Memory B cell (primary cell): ENCODE measurements around the gene PCYT1A.
"Not testable (repeated sequence)": the region's sequence is repeated elsewhere in the genome, so short reads cannot be mapped to it uniquely, and the experiment has no call there.

Experiments used
- ATAC-seq: fragments of 150-1000 bp; cut with Tn5 transposase; 2 replicates; pipeline ENCODE4 v1.10.0; 2021; ENCODE audit warnings: low read depth, mild to moderate bottlenecking, moderate library complexity
- DNase-seq, 2 donors: peaks; one replicate each; pipeline ENCODE4 v3.0.0; 2022; ENCODE audit warnings: low spot score in 2 of 2
- H3K27ac Mint-ChIP-seq: one replicate; pipeline ENCODE4 v1.8.0; 2022; ENCODE audit warnings: mild to moderate bottlenecking, moderate library complexity, mixed read lengths
- H3K27me3 Mint-ChIP-seq: one replicate; pipeline ENCODE4 v1.8.0; 2022; ENCODE audit warnings: mixed read lengths
- H3K36me3 Mint-ChIP-seq: one replicate; pipeline ENCODE4 v1.8.0; 2022; ENCODE audit warnings: mild to moderate bottlenecking, mixed read lengths
- H3K4me1 Mint-ChIP-seq: one replicate; pipeline ENCODE4 v1.8.0; 2022; ENCODE audit warnings: mixed read lengths
- H3K4me3 Mint-ChIP-seq: one replicate; pipeline ENCODE4 v1.8.0; 2022; ENCODE audit warnings: mild to moderate bottlenecking, moderate library complexity, mixed read lengths
- H3K9me3 Mint-ChIP-seq: one replicate; pipeline ENCODE4 v1.8.0; 2022; ENCODE audit warnings: mixed read lengths

The PCYT1A gene

GRCh38 chr3:196272826-196273225 is 14.7 kb downstream of the PCYT1A start:
- no peak overlapping the region for H3K27ac Mint-ChIP-seq
- no peak for ATAC-seq
- no peaks in the 10 kb centered on the region for H3K27me3 Mint-ChIP-seq
- peaks cover 26% of the 10 kb centered on the region for H3K4me1 Mint-ChIP-seq
- H3K4me3 Mint-ChIP-seq = no peak overlapping the region
- H3K9me3 Mint-ChIP-seq = peaks cover 2% of the 10 kb centered on the region
- peaks cover 18% of the 10 kb centered on the region for H3K36me3 Mint-ChIP-seq
- no peak for DNase-seq

DNA sequence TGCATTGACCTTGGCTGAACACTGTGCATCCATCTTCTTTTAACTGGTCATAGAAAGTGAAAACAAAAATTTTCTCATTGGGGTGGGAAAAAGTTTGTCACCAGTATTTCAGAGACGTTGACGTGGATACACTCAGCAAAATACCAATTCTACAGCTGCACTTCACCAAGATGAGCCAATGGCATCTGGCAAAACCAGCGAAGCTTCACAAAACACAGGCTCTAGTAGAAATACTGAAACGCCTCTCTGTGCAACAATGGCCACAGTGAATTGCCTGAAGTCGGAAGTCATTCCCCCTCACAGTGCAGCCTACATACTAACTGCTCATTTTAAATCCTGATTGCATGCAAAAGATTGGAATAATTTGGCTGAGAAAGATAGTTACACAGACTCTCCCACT is 17.0 kb downstream of the PCYT1A start:
- Mint-ChIP-seq H3K36me3 (peaks cover 14% of the 10 kb centered on the region), H3K4me3 (no peak overlapping the region), H3K4me1 (peaks cover 23% of the 10 kb centered on the region), H3K27me3 (no peaks in the 10 kb centered on the region), H3K9me3 (peaks cover 2% of the 10 kb centered on the region), H3K27ac (peak overlapping the region; percentile 49)
- ATAC-seq = no peak
- no peak for DNase-seq

DNA sequence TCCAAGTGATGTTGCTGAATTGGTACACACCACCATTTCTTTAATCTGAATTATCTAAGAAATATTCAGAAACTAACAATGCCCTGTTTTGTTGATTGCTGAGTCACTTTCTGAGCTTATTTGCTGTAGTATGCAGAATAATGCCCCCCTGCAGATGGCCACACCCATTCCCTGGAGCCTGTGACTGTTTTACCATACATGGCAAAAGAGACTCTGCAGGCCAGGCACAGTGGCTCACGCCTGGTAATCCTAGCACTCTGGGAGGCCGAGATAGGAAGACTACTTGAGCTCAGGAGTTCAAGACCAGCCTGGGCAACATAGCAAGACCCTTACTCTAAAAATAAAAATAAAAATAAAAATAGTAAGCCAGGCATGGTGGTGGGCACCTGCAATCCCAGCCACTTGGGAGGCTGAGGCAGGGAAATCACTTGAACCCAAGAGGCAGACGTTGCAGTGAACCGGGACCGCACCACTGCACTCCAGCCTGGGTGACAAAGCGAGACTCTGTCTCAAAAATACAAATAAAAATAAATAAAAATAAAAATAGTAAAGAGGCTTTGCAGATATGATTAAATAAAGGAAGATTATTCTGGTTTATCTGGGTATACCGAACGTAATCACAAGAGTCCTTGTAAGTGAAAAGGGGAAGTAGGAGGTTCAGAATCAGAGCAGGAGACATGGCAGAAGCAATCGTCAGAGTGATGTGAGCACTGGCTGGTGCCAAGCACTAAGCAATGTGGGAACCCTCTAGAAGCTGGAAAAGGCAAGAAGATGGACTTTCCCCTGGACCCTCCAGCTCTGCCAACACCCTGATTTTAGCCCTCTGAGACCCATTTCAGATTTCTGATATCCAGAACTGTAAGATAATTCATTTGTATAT is 19.0 kb downstream of the PCYT1A start:
- peak overlapping the region; percentile 16 for H3K27ac Mint-ChIP-seq
- peaks cover 16% of the 10 kb centered on the region for H3K4me1 Mint-ChIP-seq
- ATAC-seq (peak; percentile 100), DNase-seq (no peak)
- no peak overlapping the region for H3K4me3 Mint-ChIP-seq
- H3K27me3 Mint-ChIP-seq = no peaks in the 10 kb centered on the region
- peaks cover 15% of the 10 kb centered on the region for H3K36me3 Mint-ChIP-seq
- no peaks in the 10 kb centered on the region for H3K9me3 Mint-ChIP-seq

DNA sequence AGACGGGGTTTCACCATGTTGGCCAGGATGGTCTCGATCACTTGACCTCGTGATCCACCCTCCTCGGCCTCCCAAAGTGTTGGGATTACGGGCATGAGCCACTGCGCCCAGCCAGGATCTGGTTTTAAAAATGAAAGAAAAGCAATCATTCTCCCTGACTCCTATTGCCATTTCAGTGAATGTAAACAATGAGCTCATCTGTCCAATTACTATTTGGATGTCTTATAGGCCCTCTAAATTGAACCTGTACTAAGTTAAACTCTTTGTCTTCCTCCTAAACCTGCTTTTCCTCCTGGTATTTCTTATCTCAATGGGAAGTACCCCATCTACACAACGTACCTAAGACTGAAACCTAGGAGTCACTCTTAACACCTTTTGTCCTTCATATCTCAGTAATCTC is 23.7 kb downstream of the PCYT1A start:
- peaks cover 1% of the 10 kb centered on the region for H3K9me3 Mint-ChIP-seq
- H3K4me1 Mint-ChIP-seq = peaks cover 7% of the 10 kb centered on the region
- H3K27me3 Mint-ChIP-seq = no peaks in the 10 kb centered on the region
- H3K36me3 Mint-ChIP-seq = peaks cover 21% of the 10 kb centered on the region
- H3K27ac Mint-ChIP-seq = peak overlapping the region; percentile 54
- no peak overlapping the region for H3K4me3 Mint-ChIP-seq
- no peak for ATAC-seq
- no peak for DNase-seq

DNA sequence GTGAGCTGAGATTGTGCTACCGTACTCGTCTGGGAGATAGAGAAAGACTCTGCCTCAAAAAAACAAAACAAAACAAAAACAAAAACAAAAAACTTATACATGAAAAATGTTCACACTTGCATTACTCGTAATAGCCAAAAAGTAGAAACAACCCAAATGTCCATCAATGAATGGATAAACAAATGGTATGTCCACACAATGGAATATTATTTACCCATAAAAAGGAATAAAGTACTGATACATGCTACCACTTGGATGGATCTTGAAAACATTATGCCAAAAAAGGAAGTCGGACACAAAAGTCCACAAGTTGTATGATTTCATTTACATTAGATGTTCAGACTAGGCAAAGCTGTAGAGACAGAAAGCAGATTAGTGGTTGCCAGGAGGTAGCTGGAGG is 26.7 kb downstream of the PCYT1A start:
- peak overlapping the region; percentile 71 for H3K27ac Mint-ChIP-seq
- no peak overlapping the region for H3K4me3 Mint-ChIP-seq
- peaks cover 7% of the 10 kb centered on the region for H3K4me1 Mint-ChIP-seq
- peaks cover 1% of the 10 kb centered on the region for H3K9me3 Mint-ChIP-seq
- DNase-seq (no peak), ATAC-seq (no peak)
- H3K27me3 Mint-ChIP-seq = no peaks in the 10 kb centered on the region
- H3K36me3 Mint-ChIP-seq = peaks cover 26% of the 10 kb centered on the region

GRCh38 chr3:196255776-196256175 is 31.8 kb downstream of the PCYT1A start:
- ATAC-seq (no peak), DNase-seq (no peak)
- H3K4me3 Mint-ChIP-seq = no peak overlapping the region
- H3K9me3 Mint-ChIP-seq = no peaks in the 10 kb centered on the region
- H3K27ac Mint-ChIP-seq = peak overlapping the region; percentile 31
- no peaks in the 10 kb centered on the region for H3K27me3 Mint-ChIP-seq
- H3K36me3 Mint-ChIP-seq = peaks cover 14% of the 10 kb centered on the region
- H3K4me1 Mint-ChIP-seq = peaks cover 3% of the 10 kb centered on the region

DNA sequence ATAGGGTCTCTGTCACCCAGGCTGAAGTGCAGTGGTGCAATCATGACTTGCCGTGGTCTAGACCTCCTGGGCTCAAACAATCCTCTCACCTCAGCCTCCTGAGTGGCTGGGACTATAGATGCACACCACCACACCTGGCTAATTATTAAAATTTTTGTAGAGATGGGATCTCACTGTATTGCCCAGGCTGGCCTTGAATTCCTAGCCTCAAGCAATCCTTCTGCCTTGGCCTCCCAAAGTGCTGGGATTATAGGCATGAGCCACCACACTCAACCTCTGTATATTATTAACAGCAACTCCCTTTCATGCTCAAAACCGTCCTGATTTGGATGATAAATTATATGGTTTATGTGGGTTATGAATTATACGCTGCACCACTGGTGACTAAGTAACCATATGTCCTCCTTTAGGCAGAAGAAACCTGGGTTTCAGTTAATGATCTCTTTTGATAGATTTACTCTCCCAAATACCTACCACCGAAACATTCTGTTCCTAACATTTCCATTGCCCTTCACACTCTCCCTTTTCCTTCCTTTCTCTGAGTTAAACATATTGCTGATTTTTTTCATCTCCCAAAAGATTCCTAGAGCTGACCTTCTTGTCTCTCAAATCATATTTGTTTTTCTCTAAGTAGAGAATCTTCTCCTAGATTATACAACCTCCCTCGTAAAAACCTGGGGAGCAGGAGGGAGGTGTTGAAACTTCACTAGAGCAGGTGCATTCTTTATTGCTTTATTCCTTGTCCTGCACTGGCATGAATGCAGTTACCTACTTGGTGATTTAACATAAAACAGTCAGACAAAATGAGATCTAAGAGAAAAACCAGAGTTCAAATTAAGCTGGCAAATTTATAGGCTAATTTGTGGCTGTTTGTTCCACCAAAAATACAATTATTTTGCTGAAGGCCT is 32.9 kb downstream of the PCYT1A start:
- ATAC-seq (no peak), DNase-seq (no peak)
- Mint-ChIP-seq H3K36me3 (peaks cover 13% of the 10 kb centered on the region), H3K4me1 (peaks cover 6% of the 10 kb centered on the region), H3K9me3 (no peaks in the 10 kb centered on the region), H3K27me3 (no peaks in the 10 kb centered on the region), H3K4me3 (no peak overlapping the region), H3K27ac (no peak overlapping the region)

- H3K9me3 Mint-ChIP-seq = no peaks in the 10 kb centered on the region
- peaks cover 15% of the 10 kb centered on the region for H3K36me3 Mint-ChIP-seq
- ATAC-seq (peak; percentile 94), DNase-seq (peak; percentile 18 to 21)
- no peaks in the 10 kb centered on the region for H3K27me3 Mint-ChIP-seq
- H3K27ac Mint-ChIP-seq = no peak overlapping the region
- no peak overlapping the region for H3K4me3 Mint-ChIP-seq
- H3K4me1 Mint-ChIP-seq = peaks cover 6% of the 10 kb centered on the region
Observed at GRCh38 chr3:196251918-196252317, 35.6 kb downstream of the PCYT1A start.

DNA sequence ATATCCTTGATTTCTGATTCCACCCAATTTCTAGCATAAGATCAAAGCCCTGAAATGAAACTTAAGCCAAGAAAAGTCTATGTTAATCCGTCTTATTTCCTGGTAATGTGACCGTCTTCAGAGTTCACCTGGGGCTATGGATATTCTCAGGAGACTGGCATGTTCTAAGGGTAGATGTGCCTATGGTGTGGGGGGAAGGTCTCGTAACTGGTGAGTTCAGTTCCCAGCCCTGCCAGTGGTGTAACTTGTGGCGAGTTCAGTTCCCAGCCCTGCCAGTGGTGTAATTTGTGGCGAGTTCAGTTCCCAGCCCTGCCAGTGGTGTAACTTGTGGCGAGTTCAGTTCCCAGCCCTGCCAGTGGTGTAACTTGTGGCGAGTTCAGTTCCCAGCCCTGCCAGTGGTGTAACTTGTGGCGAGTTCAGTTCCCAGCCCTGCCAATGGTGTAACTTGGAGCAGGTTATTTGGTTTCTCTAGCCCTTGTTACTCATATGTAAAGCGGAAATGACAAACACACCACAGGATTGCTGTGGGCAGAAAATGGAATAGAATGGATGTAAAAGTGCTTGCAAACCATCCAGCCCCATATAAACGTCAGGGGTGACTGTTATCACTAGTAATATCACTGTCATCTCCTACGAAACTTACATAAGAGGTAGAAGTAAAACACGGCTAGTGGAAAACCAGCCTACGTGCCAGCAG is 40.8 kb downstream of the PCYT1A start:
- H3K27ac Mint-ChIP-seq = no peak overlapping the region
- no peaks in the 10 kb centered on the region for H3K9me3 Mint-ChIP-seq
- DNase-seq (no peak), ATAC-seq (no peak)
- no peak overlapping the region for H3K4me3 Mint-ChIP-seq
- H3K27me3 Mint-ChIP-seq = no peaks in the 10 kb centered on the region
- peaks cover 15% of the 10 kb centered on the region for H3K36me3 Mint-ChIP-seq
- H3K4me1 Mint-ChIP-seq = peaks cover 3% of the 10 kb centered on the region

- ATAC-seq, H3K9me3 Mint-ChIP-seq, DNase-seq, H3K4me1 Mint-ChIP-seq, H3K27me3 Mint-ChIP-seq, H3K4me3 Mint-ChIP-seq, H3K27ac Mint-ChIP-seq: not testable (repeated sequence)
- peaks cover 22% of the 10 kb centered on the region for H3K36me3 Mint-ChIP-seq
Observed at GRCh38 chr3:196244166-196244565, 43.4 kb downstream of the PCYT1A start.

GRCh38 chr3:196241704-196242103 is 45.8 kb downstream of the PCYT1A start:
- DNase-seq (no peak), ATAC-seq (no peak)
- Mint-ChIP-seq H3K4me1 (peaks cover 3% of the 10 kb centered on the region), H3K9me3 (no peaks in the 10 kb centered on the region), H3K27me3 (no peaks in the 10 kb centered on the region), H3K4me3 (no peak overlapping the region), H3K36me3 (peaks cover 22% of the 10 kb centered on the region), H3K27ac (no peak overlapping the region)

DNA sequence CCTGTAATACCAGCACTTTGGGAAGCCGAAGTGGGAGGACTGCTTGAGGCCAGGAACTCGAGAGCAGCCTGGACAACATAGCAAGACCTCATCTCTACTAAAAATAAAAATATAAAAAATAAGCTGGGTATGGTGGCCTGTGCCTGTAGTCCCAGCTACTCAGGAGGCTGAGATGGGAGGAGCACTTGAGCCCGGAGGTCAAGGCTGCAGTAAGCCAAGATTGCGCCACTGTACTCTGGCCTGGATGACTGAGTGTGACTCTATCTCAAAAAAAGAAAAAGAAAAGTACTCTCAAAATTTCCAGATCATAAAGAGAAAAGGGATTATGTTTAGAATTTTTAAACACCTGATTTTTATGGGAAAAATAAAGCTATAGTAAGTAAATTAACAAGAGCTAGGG is 47.1 kb downstream of the PCYT1A start:
- peaks cover 3% of the 10 kb centered on the region for H3K4me1 Mint-ChIP-seq
- H3K27ac Mint-ChIP-seq = no peak overlapping the region
- ATAC-seq = no peak
- H3K9me3 Mint-ChIP-seq = no peaks in the 10 kb centered on the region
- DNase-seq = no peak
- peaks cover 18% of the 10 kb centered on the region for H3K36me3 Mint-ChIP-seq
- H3K27me3 Mint-ChIP-seq = no peaks in the 10 kb centered on the region
- H3K4me3 Mint-ChIP-seq = no peak overlapping the region

- Mint-ChIP-seq H3K4me1 (peaks cover 3% of the 10 kb centered on the region), H3K27ac (peak overlapping the region; percentile 26), H3K4me3 (no peak overlapping the region), H3K36me3 (peaks cover 15% of the 10 kb centered on the region), H3K9me3 (no peaks in the 10 kb centered on the region), H3K27me3 (no peaks in the 10 kb centered on the region)
- no peak for ATAC-seq
- no peak for DNase-seq
Observed at GRCh38 chr3:196238612-196239560, 48.6 kb downstream of the PCYT1A start.
